Fibroblast of lung (primary cell): ENCODE results near the gene TMEM134. TPM values are rescaled to one million over a fixed set of nuclear protein-coding genes. Genes with fewer than 3 reads are reported as not detected.

Experiments
- DNase-seq, 2 donors: peaks; one replicate each; pipeline versions ENCODE4 v3.0.0 to v3.0.0-alpha.2; 2010; ENCODE audit warnings: low read depth in 2 of 2
- H2AFZ ChIP-seq: 2 replicates; pipeline ENCODE4 v1.5.1; 2012; ENCODE audit warnings: low read length, control low read depth, inconsistent platforms
- H3K27ac ChIP-seq: 2 replicates; pipeline ENCODE4 v1.5.1; 2011; ENCODE audit warnings: low read length, control low read depth; ENCODE audit not compliant: insufficient read depth
- H3K27me3 ChIP-seq: 2 replicates; pipeline ENCODE4 v1.5.1; 2011; ENCODE audit warnings: mild to moderate bottlenecking, low read length; ENCODE audit not compliant: control insufficient read depth, insufficient read depth
- H3K36me3 ChIP-seq: 2 replicates; pipeline ENCODE4 v1.5.1; 2011; ENCODE audit warnings: low read length; ENCODE audit not compliant: control insufficient read depth, insufficient read depth
- H3K4me1 ChIP-seq: 2 replicates; pipeline ENCODE4 v1.5.1; 2011; ENCODE audit warnings: low read length; ENCODE audit not compliant: control insufficient read depth, insufficient read depth; ENCODE audit errors: extremely low read depth
- H3K4me2 ChIP-seq: 2 replicates; pipeline ENCODE4 v1.5.1; 2011; ENCODE audit warnings: low read length, control low read depth; ENCODE audit not compliant: insufficient read depth; ENCODE audit errors: extremely low read depth
- H3K4me3 ChIP-seq, 4 experiments: fragments of 200-600 bp in 1 of 4; sonication (generic) in 1 of 4; replicated peaks in 1 of 4; 2 replicates each; pipeline ENCODE4 v1.5.1; 2011 to 2016; ENCODE audit warnings: low read length in 4 of 4, low read depth in 3 of 4, mild to moderate bottlenecking in 3 of 4, control low read depth in 2 of 4, inconsistent platforms in 1 of 4, mixed read lengths in 1 of 4; ENCODE audit not compliant: insufficient read depth in 1 of 4; ENCODE audit errors: control extremely low read depth in 1 of 4
- H3K79me2 ChIP-seq: 2 replicates; pipeline ENCODE4 v1.5.1; 2012; ENCODE audit warnings: mild to moderate bottlenecking, low read length, inconsistent platforms; ENCODE audit not compliant: control insufficient read depth, insufficient read depth
- H3K9ac ChIP-seq: 2 replicates; pipeline ENCODE4 v1.5.1; 2011; ENCODE audit warnings: mild to moderate bottlenecking, low read length, control low read depth; ENCODE audit not compliant: insufficient read depth
- H3K9me3 ChIP-seq: 2 replicates; pipeline ENCODE4 v1.5.1; 2012; ENCODE audit warnings: low read depth, low read length; ENCODE audit not compliant: control insufficient read depth, insufficient read depth
- H4K20me1 ChIP-seq: 2 replicates; pipeline ENCODE4 v1.5.1; 2011; ENCODE audit warnings: low read length; ENCODE audit not compliant: control insufficient read depth, insufficient read depth; ENCODE audit errors: extremely low read depth
- CTCF ChIP-seq, 2 donors: IDR thresholded peaks in 1 of 2; conservative IDR thresholded peaks in 1 of 2; 1 replicate in 1 of 2; 2 replicates in 1 of 2; pipeline ENCODE4 v1.5.1; 2011 to 2012; ENCODE audit warnings: low read length in 2 of 2, control low read depth in 1 of 2, inconsistent platforms in 1 of 2, low read depth in 1 of 2, mild to moderate bottlenecking in 1 of 2
- EZH2 ChIP-seq: IDR thresholded peaks from 2 replicates; pipeline ENCODE4 v1.5.1; 2012; ENCODE audit warnings: low read length, control low read depth, mild to moderate bottlenecking; ENCODE audit errors: missing control alignments
- polyA plus RNA-seq, 2 donors: library from polyadenylated mRNA; depleted of rRNA in 1 of 2; stranded (reverse) in 1 of 2; unstranded in 1 of 2; fragments of >200 nt; gene quantifications; 2 replicates each; pipeline ENCODE4 v1.2.1, GENCODE V29; 2011 to 2012; ENCODE audit warnings: missing spikeins in 1 of 2
- total RNA-seq: library from RNA; depleted of rRNA; stranded (reverse); fragments of >200 nt; gene quantifications from 2 replicates; pipeline ENCODE4 v1.2.1, GENCODE V29; 2014

Gene TMEM134
- total and polyA plus RNA-seq, 2 donors (not counting 1 experiment from before 2014, with no cell fraction given): 11.2 to 22.0 TPM

- H3K36me3 ChIP-seq: no peaks in the 10 kb centered on the region
- no peaks in the 10 kb centered on the region for H4K20me1 ChIP-seq
- H3K4me3 ChIP-seq: no peak overlapping the region
- no peaks in the 10 kb centered on the region for H3K27me3 ChIP-seq
- TF ChIP-seq EZH2 (no peak), CTCF (conservative IDR thresholded peaks at IDR 0.05 in 1 of 2, IDR thresholded peaks at IDR 0.05 in 1 of 2; ENCODE audit: low read depth in 1 of 2, low read length in 2 of 2) (no peak)
- no peak for DNase-seq
- no peak overlapping the region for H2AFZ ChIP-seq
- no peak overlapping the region for H3K9ac ChIP-seq
- no peak overlapping the region for H3K27ac ChIP-seq
- no peaks in the 10 kb centered on the region for H3K79me2 ChIP-seq
- peaks cover 4% of the 10 kb centered on the region for H3K4me1 ChIP-seq
- H3K4me2 ChIP-seq: no peak overlapping the region
- H3K9me3 ChIP-seq: no peaks in the 10 kb centered on the region
Observed at GRCh38 chr11:67463186-67463585, 5.9 kb downstream of the TMEM134 start.

GRCh38 chr11:67458266-67458665, 10.8 kb downstream of the TMEM134 start:
- Histone ChIP-seq H3K4me2 (no peak overlapping the region), H3K27ac (no peak overlapping the region), H3K27me3 (peaks cover 3% of the 10 kb centered on the region), H3K9ac (no peak overlapping the region), H3K4me1 (no peaks in the 10 kb centered on the region), H3K36me3 (no peaks in the 10 kb centered on the region), H3K9me3 (no peaks in the 10 kb centered on the region), H3K4me3 (no peak overlapping the region), H3K79me2 (no peaks in the 10 kb centered on the region), H2AFZ (no peak overlapping the region), H4K20me1 (no peaks in the 10 kb centered on the region)
- DNase-seq: no peak
- TF ChIP-seq CTCF (conservative IDR thresholded peaks at IDR 0.05 in 1 of 2, IDR thresholded peaks at IDR 0.05 in 1 of 2; ENCODE audit: low read depth in 1 of 2, low read length in 2 of 2) (no peak), EZH2 (no peak)

GRCh38 chr11:67457453-67457852, 11.6 kb downstream of the TMEM134 start:
- peaks cover 3% of the 10 kb centered on the region for H3K27me3 ChIP-seq
- no peak overlapping the region for H3K9ac ChIP-seq
- H3K79me2 ChIP-seq: no peaks in the 10 kb centered on the region
- H4K20me1 ChIP-seq: no peaks in the 10 kb centered on the region
- no peak for TF ChIP-seq EZH2
- TF ChIP-seq CTCF (conservative IDR thresholded peaks at IDR 0.05 in 1 of 2, IDR thresholded peaks at IDR 0.05 in 1 of 2; ENCODE audit: low read depth in 1 of 2, low read length in 2 of 2): no peak
- H3K4me3 ChIP-seq: no peak overlapping the region
- no peak overlapping the region for H3K4me2 ChIP-seq
- H3K9me3 ChIP-seq: no peaks in the 10 kb centered on the region
- no peak overlapping the region for H3K27ac ChIP-seq
- DNase-seq: no peak
- H2AFZ ChIP-seq: no peak overlapping the region
- H3K4me1 ChIP-seq: no peaks in the 10 kb centered on the region
- no peaks in the 10 kb centered on the region for H3K36me3 ChIP-seq
